ELR (cell line): ENCODE measurements around the gene PTPRN2.
"Not testable (repeated sequence)": the region's sequence is repeated elsewhere in the genome, so short reads cannot be mapped to it uniquely, and the experiment has no call there.

Source experiments
- DNase-seq: peaks from one replicate; pipeline ENCODE4 v3.0.0-alpha.2; 2015; ENCODE audit warnings: low read depth

Gene PTPRN2

GRCh38 chr7:158227258-158227984 is 360.2 kb downstream of the PTPRN2 start:
- DNase-seq, result no peak

GRCh38 chr7:158216198-158216597 is 371.4 kb downstream of the PTPRN2 start:
- no peak for DNase-seq

GRCh38 chr7:158209435-158209834 is 378.2 kb downstream of the PTPRN2 start:
- DNase-seq, result no peak

GRCh38 chr7:158206341-158206740 is 381.3 kb downstream of the PTPRN2 start:
- DNase-seq, result no peak

GRCh38 chr7:158204453-158204852 is 383.2 kb downstream of the PTPRN2 start:
- DNase-seq, result no peak

GRCh38 chr7:158203948-158204347 is 383.7 kb downstream of the PTPRN2 start:
- not testable (repeated sequence) for DNase-seq

- no peak for DNase-seq
Measured at GRCh38 chr7:158194365-158194900, 393.2 kb downstream of the PTPRN2 start.

- DNase-seq, result no peak
Measured at GRCh38 chr7:158193446-158193845, 394.2 kb downstream of the PTPRN2 start.

GRCh38 chr7:158192956-158193355 is 394.7 kb downstream of the PTPRN2 start:
- DNase-seq, result no peak

GRCh38 chr7:158192184-158192835 is 395.3 kb downstream of the PTPRN2 start:
- no peak for DNase-seq

- no peak for DNase-seq
Measured at GRCh38 chr7:158191671-158192070, 396.0 kb downstream of the PTPRN2 start.

- DNase-seq, result no peak
Measured at GRCh38 chr7:158190756-158191155, 396.9 kb downstream of the PTPRN2 start.

- DNase-seq, result no peak
Measured at GRCh38 chr7:158188676-158189075, 398.9 kb downstream of the PTPRN2 start.

- DNase-seq, result no peak
Measured at GRCh38 chr7:158187694-158187994, 400.0 kb downstream of the PTPRN2 start.

GRCh38 chr7:158186864-158187693 is 400.5 kb downstream of the PTPRN2 start:
- no peak for DNase-seq

GRCh38 chr7:158186406-158186805 is 401.2 kb downstream of the PTPRN2 start:
- no peak for DNase-seq

- DNase-seq, result no peak
Measured at GRCh38 chr7:158185653-158186052, 402.0 kb downstream of the PTPRN2 start.

GRCh38 chr7:158183431-158183830 is 404.2 kb downstream of the PTPRN2 start:
- no peak for DNase-seq

GRCh38 chr7:158176561-158177173 is 411.0 kb downstream of the PTPRN2 start:
- DNase-seq, result no peak

- no peak for DNase-seq
Measured at GRCh38 chr7:158175779-158176178, 411.8 kb downstream of the PTPRN2 start.

- no peak for DNase-seq
Measured at GRCh38 chr7:158174947-158175346, 412.7 kb downstream of the PTPRN2 start.

- DNase-seq, result no peak
Measured at GRCh38 chr7:158167373-158167772, 420.2 kb downstream of the PTPRN2 start.
